Nephron (organoid): ENCODE results near the gene CEBPA.

ENCODE experiments used
- H3K27ac Mint-ChIP-seq, 3 experiments: 2 replicates each; pipeline ENCODE4 v1.8.0; 2020; ENCODE audit warnings: mixed read lengths in 3 of 3, mild to moderate bottlenecking in 2 of 3, moderate library complexity in 1 of 3
- H3K27me3 Mint-ChIP-seq: 2 replicates; pipeline ENCODE4 v1.8.0; 2021; ENCODE audit warnings: low read depth, mild to moderate bottlenecking, moderate library complexity, mixed read lengths
- H3K36me3 Mint-ChIP-seq: 2 replicates; pipeline ENCODE4 v1.8.0; 2020; ENCODE audit warnings: low read depth, mixed read lengths
- H3K4me1 Mint-ChIP-seq: 2 replicates; pipeline ENCODE4 v1.8.0; 2020; ENCODE audit warnings: mixed read lengths
- H3K4me3 Mint-ChIP-seq, 3 experiments: 2 replicates each; pipeline ENCODE4 v1.8.0; 2020; ENCODE audit warnings: mild to moderate bottlenecking in 3 of 3, mixed read lengths in 3 of 3, moderate library complexity in 2 of 3
- H3K9me3 Mint-ChIP-seq: 2 replicates; pipeline ENCODE4 v1.8.0; 2020; ENCODE audit warnings: mixed read lengths
- CTCF ChIP-seq, 3 experiments: fragments of 200-600 bp; sonication (generic); IDR thresholded peaks; one replicate each; pipeline ENCODE4 v1.5.0; 2021; ENCODE audit warnings: antibody characterized with exemption in 3 of 3; ENCODE audit not compliant: unreplicated experiment in 3 of 3

Gene CEBPA

DNA sequence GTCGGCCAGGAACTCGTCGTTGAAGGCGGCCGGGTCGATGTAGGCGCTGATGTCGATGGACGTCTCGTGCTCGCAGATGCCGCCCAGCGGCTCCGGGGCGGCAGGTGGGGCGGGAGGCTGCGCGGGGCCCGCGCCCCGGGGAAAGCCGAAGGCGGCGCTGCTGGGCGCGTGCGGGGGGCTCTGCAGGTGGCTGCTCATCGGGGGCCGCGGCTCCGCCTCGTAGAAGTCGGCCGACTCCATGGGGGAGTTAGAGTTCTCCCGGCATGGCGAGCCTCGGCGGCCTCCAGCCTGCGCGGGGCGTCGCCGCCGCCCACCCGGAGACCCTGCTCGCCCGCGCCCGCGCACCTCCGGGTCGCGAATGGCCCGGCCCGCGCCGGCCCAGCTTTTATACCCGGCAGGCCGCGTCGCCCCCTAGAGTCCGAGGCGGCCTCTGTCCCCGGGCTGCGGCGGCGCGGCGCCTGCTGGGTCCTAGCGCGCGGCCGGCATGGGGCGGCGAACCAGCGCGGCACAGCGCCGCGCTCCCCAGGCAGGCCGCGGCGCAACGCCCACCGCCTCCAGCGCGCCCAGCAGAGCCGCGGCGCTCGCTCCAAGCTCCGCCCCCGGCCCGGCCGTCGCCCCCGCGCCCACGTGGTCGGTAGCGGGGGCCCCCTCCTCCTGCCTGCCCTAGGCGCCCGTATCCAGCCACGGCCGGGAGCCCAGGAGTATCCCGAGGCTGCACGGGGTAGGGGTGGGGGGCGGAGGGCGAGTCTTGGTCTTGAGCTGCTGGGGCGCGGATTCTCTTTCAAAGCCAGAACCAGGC is at the start of gene CEBPA:
Gene CEBPA (minus strand): TSS at position 360 of the 799 bp plus-strand sequence. CDS start 120 bp downstream, at position 240.
- Mint-ChIP-seq H3K4me1 (peaks cover 26% of the 10 kb centered on the region), H3K27ac (no peak within 1 kb of the TSS), H3K9me3 (no peaks in the 10 kb centered on the region), H3K4me3 (peak within 1 kb of the TSS; percentile 76 to 81 (median 81)), H3K27me3 (peaks cover 46% of the 10 kb centered on the region), H3K36me3 (no peaks in the 10 kb centered on the region)
- TF ChIP-seq CTCF (IDR thresholded peaks at IDR 0.05; ENCODE audit: unreplicated experiment in 3 of 3) = peak; percentile 31 to 50 (median 45)

DNA sequence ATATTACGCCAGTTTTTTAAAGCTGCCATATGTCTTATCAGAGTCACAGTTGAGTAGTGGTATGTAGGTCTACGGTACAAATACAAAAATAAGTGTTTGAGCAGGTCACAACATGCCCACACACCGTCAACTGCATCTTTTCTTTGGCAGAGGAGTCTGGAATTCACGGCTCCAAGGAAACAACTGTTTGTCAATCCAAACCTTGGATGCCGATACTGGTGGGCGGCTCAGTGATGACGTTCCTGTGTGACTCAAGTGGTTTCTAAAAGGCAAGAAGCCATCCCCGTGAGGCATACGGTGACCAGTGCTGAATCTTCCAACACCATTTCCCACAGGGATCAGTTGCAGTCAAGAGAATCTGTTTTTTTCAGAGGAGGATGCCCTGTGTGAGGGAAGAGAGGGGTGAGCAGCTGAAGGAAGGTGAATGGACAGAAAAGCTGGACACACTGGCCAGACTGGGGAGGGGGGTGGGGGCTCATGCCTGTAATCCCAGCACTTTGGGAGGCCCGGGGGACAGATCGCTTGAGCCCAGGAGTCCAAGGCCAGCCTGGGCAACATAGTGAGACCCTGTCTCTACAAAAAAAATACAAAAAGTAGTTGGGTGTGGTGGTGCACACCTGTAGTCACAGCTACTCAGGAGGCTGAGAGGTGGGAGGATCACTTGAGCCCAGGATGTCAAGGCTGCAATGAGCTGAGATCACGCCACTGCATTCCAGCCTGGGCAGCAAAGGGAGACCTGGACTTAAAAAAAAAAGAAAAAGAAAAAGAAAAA is 48.4 kb upstream of the CEBPA start:
- Mint-ChIP-seq H3K9me3 (peaks cover 5% of the 10 kb centered on the region), H3K4me1 (no peaks in the 10 kb centered on the region), H3K27me3 (peaks cover 32% of the 10 kb centered on the region), H3K4me3 (no peak overlapping the region), H3K36me3 (no peaks in the 10 kb centered on the region), H3K27ac (no peak overlapping the region)
- TF ChIP-seq CTCF (IDR thresholded peaks at IDR 0.05; ENCODE audit: unreplicated experiment in 3 of 3) = no peak

- no peak overlapping the region for H3K4me3 Mint-ChIP-seq
Measured at GRCh38 chr19:33349319-33350289, 47.3 kb upstream of the CEBPA start.

DNA sequence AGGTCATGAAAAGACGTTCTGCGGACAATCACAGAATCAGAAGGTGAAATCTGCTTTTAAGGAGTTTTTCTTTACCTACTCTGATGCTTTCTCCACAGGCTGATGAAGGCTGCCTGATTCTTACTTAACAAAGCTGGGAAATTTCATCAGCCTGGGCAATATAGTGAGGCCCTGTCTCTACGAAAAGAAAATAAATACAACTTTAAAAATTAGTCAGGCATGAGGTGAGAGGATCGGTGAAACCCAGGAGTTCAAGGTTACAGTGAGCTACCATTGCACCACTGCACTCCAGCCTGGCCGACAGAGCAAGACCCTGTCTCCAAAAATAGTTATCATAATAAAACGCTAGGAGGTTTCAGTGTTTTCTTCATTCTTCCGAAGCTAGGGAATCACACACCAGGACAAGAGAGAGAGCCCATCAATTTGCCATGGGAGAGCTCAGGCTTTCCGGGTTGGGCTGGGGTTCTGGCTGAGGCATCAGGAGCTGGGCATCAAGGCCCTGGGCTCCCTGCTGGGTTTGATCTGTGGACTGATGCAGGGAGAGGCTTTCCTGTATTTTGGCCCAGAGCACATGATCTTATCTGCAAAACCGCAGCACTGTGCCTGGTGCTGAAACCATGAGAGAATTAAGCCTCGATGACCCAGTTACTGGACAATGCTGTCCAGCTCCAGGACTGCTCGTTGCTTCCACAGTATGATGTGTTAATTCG is 46.1 kb upstream of the CEBPA start:
- H3K36me3 Mint-ChIP-seq = no peaks in the 10 kb centered on the region
- no peak overlapping the region for H3K4me3 Mint-ChIP-seq
- H3K27ac Mint-ChIP-seq = no peak overlapping the region
- H3K27me3 Mint-ChIP-seq = peaks cover 48% of the 10 kb centered on the region
- no peak for TF ChIP-seq CTCF (IDR thresholded peaks at IDR 0.05; ENCODE audit: unreplicated experiment in 3 of 3)
- peaks cover 10% of the 10 kb centered on the region for H3K4me1 Mint-ChIP-seq
- no peaks in the 10 kb centered on the region for H3K9me3 Mint-ChIP-seq

More at GRCh38 chr19:33349319-33350289, 47.3 kb upstream of the CEBPA start:
- no peak for TF ChIP-seq CTCF (IDR thresholded peaks at IDR 0.05; ENCODE audit: unreplicated experiment in 3 of 3)
- peaks cover 4% of the 10 kb centered on the region for H3K4me1 Mint-ChIP-seq
- H3K27ac Mint-ChIP-seq = no peak overlapping the region
- peaks cover 43% of the 10 kb centered on the region for H3K27me3 Mint-ChIP-seq
- no peaks in the 10 kb centered on the region for H3K36me3 Mint-ChIP-seq
- H3K9me3 Mint-ChIP-seq = no peaks in the 10 kb centered on the region

DNA sequence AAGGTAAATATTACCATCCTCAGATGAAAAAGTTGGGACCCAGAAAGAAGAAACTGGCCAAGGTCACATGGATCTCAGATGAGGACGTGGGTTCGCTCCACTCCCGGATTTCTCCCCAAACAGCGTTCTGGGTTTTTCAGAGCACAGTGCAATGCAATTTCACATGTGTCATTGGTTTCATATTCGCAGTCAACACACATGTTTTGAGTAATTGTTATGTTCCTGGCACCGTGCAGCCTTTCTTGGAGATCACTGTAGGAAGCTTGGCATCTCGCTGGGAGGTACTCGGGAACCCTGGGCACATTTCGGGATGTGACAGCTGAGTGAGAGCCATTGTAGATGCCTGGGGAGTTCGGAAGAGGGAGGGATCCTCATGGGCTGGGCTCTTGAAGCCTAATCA is 45.0 kb upstream of the CEBPA start:
- peaks cover 53% of the 10 kb centered on the region for H3K27me3 Mint-ChIP-seq
- H3K9me3 Mint-ChIP-seq = no peaks in the 10 kb centered on the region
- peaks cover 10% of the 10 kb centered on the region for H3K4me1 Mint-ChIP-seq
- no peak overlapping the region for H3K4me3 Mint-ChIP-seq
- H3K27ac Mint-ChIP-seq = no peak overlapping the region
- no peak for TF ChIP-seq CTCF (IDR thresholded peaks at IDR 0.05; ENCODE audit: unreplicated experiment in 3 of 3)
- H3K36me3 Mint-ChIP-seq = no peaks in the 10 kb centered on the region
